Measurements from ENCODE around the gene REL.
"Not testable (repeated sequence)": the region's sequence is repeated elsewhere in the genome, so short reads cannot be mapped to it uniquely, and the experiment has no call there.

REL gene

GRCh38 chr2:60873381-60873780 is 8.0 kb upstream of the REL start:
- Histone ChIP-seq H3K4me1 (ENCODE audit: control insufficient read depth, insufficient read depth, low read length) (no peaks in the 10 kb centered on the region), H3K36me3 (ENCODE audit: control insufficient read depth, insufficient read depth, low read length) (no peaks in the 10 kb centered on the region), H3K27me3 (ENCODE audit: control insufficient read depth, insufficient read depth, low read length) (no peaks in the 10 kb centered on the region), H3K9ac (ENCODE audit: low read length) (no peak overlapping the region), H3K27ac (ENCODE audit: low read depth, low read length) (no peak overlapping the region), H3K4me3 (ENCODE audit: low read length) (no peak overlapping the region)

- Histone ChIP-seq H3K9ac (ENCODE audit: low read length) (no peak overlapping the region), H3K4me3 (ENCODE audit: low read length) (no peak overlapping the region), H3K4me1 (ENCODE audit: control insufficient read depth, insufficient read depth, low read length) (no peaks in the 10 kb centered on the region), H3K27ac (ENCODE audit: low read depth, low read length) (no peak overlapping the region), H3K36me3 (ENCODE audit: control insufficient read depth, insufficient read depth, low read length) (no peaks in the 10 kb centered on the region), H3K27me3 (ENCODE audit: control insufficient read depth, insufficient read depth, low read length) (no peaks in the 10 kb centered on the region)
Observed at GRCh38 chr2:60875520-60875919, 5.9 kb upstream of the REL start.

GRCh38 chr2:60880643-60881046 is 729 bp upstream of the REL start:
- H3K27me3 ChIP-seq (ENCODE audit: control insufficient read depth, insufficient read depth, low read length) = no peaks in the 10 kb centered on the region
- no peaks in the 10 kb centered on the region for H3K36me3 ChIP-seq (ENCODE audit: control insufficient read depth, insufficient read depth, low read length)
- peaks cover 4% of the 10 kb centered on the region for H3K4me1 ChIP-seq (ENCODE audit: control insufficient read depth, insufficient read depth, low read length)
- H3K27ac ChIP-seq (ENCODE audit: low read depth, low read length) = peak overlapping the region; percentile 95
- peak overlapping the region; percentile 84 for H3K4me3 ChIP-seq (ENCODE audit: low read length)
- peak overlapping the region; percentile 95 for H3K9ac ChIP-seq (ENCODE audit: low read length)

- H3K27ac ChIP-seq (ENCODE audit: low read depth, low read length) = no peak overlapping the region
- no peaks in the 10 kb centered on the region for H3K36me3 ChIP-seq (ENCODE audit: control insufficient read depth, insufficient read depth, low read length)
- peak overlapping the region; percentile 91 for H3K4me3 ChIP-seq (ENCODE audit: low read length)
- peaks cover 4% of the 10 kb centered on the region for H3K4me1 ChIP-seq (ENCODE audit: control insufficient read depth, insufficient read depth, low read length)
- no peaks in the 10 kb centered on the region for H3K27me3 ChIP-seq (ENCODE audit: control insufficient read depth, insufficient read depth, low read length)
- H3K9ac ChIP-seq (ENCODE audit: low read length) = no peak overlapping the region
Observed at GRCh38 chr2:60882971-60883753, 1.8 kb downstream of the REL start.

- H3K4me1 ChIP-seq (ENCODE audit: control insufficient read depth, insufficient read depth, low read length) = peaks cover 4% of the 10 kb centered on the region
- H3K9ac ChIP-seq (ENCODE audit: low read length) = no peak overlapping the region
- H3K27me3 ChIP-seq (ENCODE audit: control insufficient read depth, insufficient read depth, low read length) = no peaks in the 10 kb centered on the region
- no peak overlapping the region for H3K27ac ChIP-seq (ENCODE audit: low read depth, low read length)
- H3K4me3 ChIP-seq (ENCODE audit: low read length) = no peak overlapping the region
- no peaks in the 10 kb centered on the region for H3K36me3 ChIP-seq (ENCODE audit: control insufficient read depth, insufficient read depth, low read length)
Observed at GRCh38 chr2:60883896-60884295, 2.5 kb downstream of the REL start.

- no peaks in the 10 kb centered on the region for H3K36me3 ChIP-seq (ENCODE audit: control insufficient read depth, insufficient read depth, low read length)
- no peak overlapping the region for H3K9ac ChIP-seq (ENCODE audit: low read length)
- H3K4me1 ChIP-seq (ENCODE audit: control insufficient read depth, insufficient read depth, low read length) = peaks cover 4% of the 10 kb centered on the region
- no peak overlapping the region for H3K4me3 ChIP-seq (ENCODE audit: low read length)
- no peak overlapping the region for H3K27ac ChIP-seq (ENCODE audit: low read depth, low read length)
- no peaks in the 10 kb centered on the region for H3K27me3 ChIP-seq (ENCODE audit: control insufficient read depth, insufficient read depth, low read length)
Observed at GRCh38 chr2:60884800-60885199, 3.4 kb downstream of the REL start.

- no peak overlapping the region for H3K27ac ChIP-seq (ENCODE audit: low read depth, low read length)
Observed at GRCh38 chr2:60885683-60886082, 4.3 kb downstream of the REL start.

GRCh38 chr2:60886991-60887390 is 5.6 kb downstream of the REL start:
- Histone ChIP-seq H3K27me3 (ENCODE audit: control insufficient read depth, insufficient read depth, low read length) (no peaks in the 10 kb centered on the region), H3K36me3 (ENCODE audit: control insufficient read depth, insufficient read depth, low read length) (no peaks in the 10 kb centered on the region), H3K27ac (ENCODE audit: low read depth, low read length) (no peak overlapping the region), H3K9ac (ENCODE audit: low read length) (no peak overlapping the region), H3K4me1 (ENCODE audit: control insufficient read depth, insufficient read depth, low read length) (peaks cover 4% of the 10 kb centered on the region), H3K4me3 (ENCODE audit: low read length) (no peak overlapping the region)

More at GRCh38 chr2:60885683-60886082, 4.3 kb downstream of the REL start:
- no peaks in the 10 kb centered on the region for H3K27me3 ChIP-seq (ENCODE audit: control insufficient read depth, insufficient read depth, low read length)
- H3K9ac ChIP-seq (ENCODE audit: low read length) = no peak overlapping the region
- no peaks in the 10 kb centered on the region for H3K36me3 ChIP-seq (ENCODE audit: control insufficient read depth, insufficient read depth, low read length)
- no peak overlapping the region for H3K4me3 ChIP-seq (ENCODE audit: low read length)
- H3K4me1 ChIP-seq (ENCODE audit: control insufficient read depth, insufficient read depth, low read length) = peaks cover 4% of the 10 kb centered on the region

GRCh38 chr2:60888853-60889252 is 7.5 kb downstream of the REL start:
- Histone ChIP-seq H3K27me3 (ENCODE audit: control insufficient read depth, insufficient read depth, low read length) (no peaks in the 10 kb centered on the region), H3K27ac (ENCODE audit: low read depth, low read length) (no peak overlapping the region), H3K4me3 (ENCODE audit: low read length) (no peak overlapping the region), H3K4me1 (ENCODE audit: control insufficient read depth, insufficient read depth, low read length) (no peaks in the 10 kb centered on the region), H3K9ac (ENCODE audit: low read length) (no peak overlapping the region), H3K36me3 (ENCODE audit: control insufficient read depth, insufficient read depth, low read length) (no peaks in the 10 kb centered on the region)

- not testable (repeated sequence) for H3K4me3 ChIP-seq (ENCODE audit: low read length)
Observed at GRCh38 chr2:60889581-60890392, 8.4 kb downstream of the REL start.

GRCh38 chr2:60890393-60890707 is 9.0 kb downstream of the REL start:
- no peaks in the 10 kb centered on the region for H3K4me1 ChIP-seq (ENCODE audit: control insufficient read depth, insufficient read depth, low read length)
- no peak overlapping the region for H3K27ac ChIP-seq (ENCODE audit: low read depth, low read length)
- no peaks in the 10 kb centered on the region for H3K36me3 ChIP-seq (ENCODE audit: control insufficient read depth, insufficient read depth, low read length)
- no peak overlapping the region for H3K4me3 ChIP-seq (ENCODE audit: low read length)
- H3K9ac ChIP-seq (ENCODE audit: low read length) = no peak overlapping the region
- H3K27me3 ChIP-seq (ENCODE audit: control insufficient read depth, insufficient read depth, low read length) = no peaks in the 10 kb centered on the region

More at GRCh38 chr2:60889581-60890392, 8.4 kb downstream of the REL start:
- H3K4me1 ChIP-seq (ENCODE audit: control insufficient read depth, insufficient read depth, low read length); H3K27ac ChIP-seq (ENCODE audit: low read depth, low read length); H3K9ac ChIP-seq (ENCODE audit: low read length); H3K36me3 ChIP-seq (ENCODE audit: control insufficient read depth, insufficient read depth, low read length); H3K27me3 ChIP-seq (ENCODE audit: control insufficient read depth, insufficient read depth, low read length): not testable (repeated sequence)

GRCh38 chr2:60891180-60891579 is 9.8 kb downstream of the REL start:
- Histone ChIP-seq H3K27ac (ENCODE audit: low read depth, low read length) (no peak overlapping the region), H3K36me3 (ENCODE audit: control insufficient read depth, insufficient read depth, low read length) (no peaks in the 10 kb centered on the region), H3K4me1 (ENCODE audit: control insufficient read depth, insufficient read depth, low read length) (no peaks in the 10 kb centered on the region), H3K27me3 (ENCODE audit: control insufficient read depth, insufficient read depth, low read length) (no peaks in the 10 kb centered on the region), H3K9ac (ENCODE audit: low read length) (no peak overlapping the region), H3K4me3 (ENCODE audit: low read length) (no peak overlapping the region)

GRCh38 chr2:60898567-60898966 is 17.2 kb downstream of the REL start:
- no peaks in the 10 kb centered on the region for H3K4me1 ChIP-seq (ENCODE audit: control insufficient read depth, insufficient read depth, low read length)
- no peak overlapping the region for H3K9ac ChIP-seq (ENCODE audit: low read length)
- H3K36me3 ChIP-seq (ENCODE audit: control insufficient read depth, insufficient read depth, low read length) = peaks cover 10% of the 10 kb centered on the region
- H3K27me3 ChIP-seq (ENCODE audit: control insufficient read depth, insufficient read depth, low read length) = no peaks in the 10 kb centered on the region
- no peak overlapping the region for H3K27ac ChIP-seq (ENCODE audit: low read depth, low read length)
- no peak overlapping the region for H3K4me3 ChIP-seq (ENCODE audit: low read length)

Data from rectal smooth muscle tissue (tissue), 1 donor.